GM19238 (cell line): Measurements from ENCODE around the gene FLII.

ENCODE experiments used
- DNase-seq: peaks from one replicate; pipeline ENCODE4 v3.0.0; 2011; ENCODE audit warnings: low spot score; ENCODE audit not compliant: insufficient read length

The FLII gene

DNA sequence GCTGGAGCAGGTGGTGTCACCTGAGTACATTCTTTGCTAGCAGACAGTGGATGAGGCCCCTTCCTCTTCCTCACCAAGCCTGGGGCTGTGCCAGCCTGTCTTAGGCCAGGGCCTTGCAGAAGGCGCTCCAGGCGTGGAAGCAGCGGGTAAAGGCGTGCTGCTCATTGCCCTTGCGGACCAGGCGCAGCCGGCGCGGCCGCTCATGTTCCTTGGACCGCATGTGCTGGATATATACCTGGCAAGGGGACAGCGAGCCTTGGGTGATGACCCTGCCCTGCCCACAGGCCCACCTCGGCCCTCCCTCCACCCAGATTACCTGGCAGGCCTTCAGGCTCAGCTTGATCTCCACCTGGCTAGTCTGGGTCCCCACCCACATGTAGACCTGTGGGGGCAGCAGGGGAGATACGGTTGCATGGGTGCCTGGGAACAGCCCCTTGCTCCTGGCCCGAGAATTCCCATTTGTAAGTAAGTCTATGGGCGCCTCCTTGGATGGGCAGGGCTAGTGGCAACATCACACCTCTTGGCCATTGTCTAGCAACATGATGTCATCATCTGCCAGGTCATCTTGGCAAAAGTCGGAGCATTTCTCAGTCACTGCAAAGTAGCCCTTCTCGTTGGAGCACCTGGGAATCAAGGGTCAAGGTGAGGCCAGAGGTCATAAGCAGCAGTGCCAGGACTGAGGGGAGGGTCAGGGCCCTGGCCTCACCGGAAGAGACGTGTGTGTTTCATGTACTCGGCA, 13.3 kb downstream of the FLII start:
- no peak for DNase-seq

DNA sequence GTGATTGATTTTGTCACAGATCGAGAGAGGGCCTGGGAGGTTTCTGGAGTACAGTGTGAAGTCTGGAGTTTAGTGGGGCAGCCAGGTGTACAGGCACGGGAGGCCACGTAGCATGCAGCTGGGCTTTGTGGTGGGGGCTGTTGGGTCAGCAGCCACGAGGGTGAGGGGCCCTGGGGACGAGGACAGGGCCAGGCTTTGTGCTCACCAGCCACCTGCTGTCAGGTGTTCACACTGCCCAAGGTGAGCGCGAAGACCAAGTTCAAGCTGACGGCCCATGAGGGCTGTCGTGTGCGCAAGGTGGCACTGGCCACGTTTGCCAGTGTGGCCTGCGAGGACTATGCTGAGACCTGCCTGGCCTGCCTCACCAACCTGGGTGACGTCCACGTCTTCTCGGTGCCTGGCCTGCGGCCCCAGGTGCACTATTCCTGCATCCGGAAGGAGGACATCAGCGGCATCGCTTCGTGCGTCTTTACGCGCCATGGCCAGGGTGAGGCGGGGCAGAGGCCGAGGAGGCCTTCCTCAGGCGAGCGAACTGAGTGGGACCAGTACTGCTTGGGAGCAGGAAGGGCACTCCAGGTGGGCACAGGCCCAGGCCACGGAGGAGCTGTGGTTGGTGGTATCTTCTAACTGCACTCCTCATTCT, 17.2 kb downstream of the FLII start:
- no peak for DNase-seq

DNA sequence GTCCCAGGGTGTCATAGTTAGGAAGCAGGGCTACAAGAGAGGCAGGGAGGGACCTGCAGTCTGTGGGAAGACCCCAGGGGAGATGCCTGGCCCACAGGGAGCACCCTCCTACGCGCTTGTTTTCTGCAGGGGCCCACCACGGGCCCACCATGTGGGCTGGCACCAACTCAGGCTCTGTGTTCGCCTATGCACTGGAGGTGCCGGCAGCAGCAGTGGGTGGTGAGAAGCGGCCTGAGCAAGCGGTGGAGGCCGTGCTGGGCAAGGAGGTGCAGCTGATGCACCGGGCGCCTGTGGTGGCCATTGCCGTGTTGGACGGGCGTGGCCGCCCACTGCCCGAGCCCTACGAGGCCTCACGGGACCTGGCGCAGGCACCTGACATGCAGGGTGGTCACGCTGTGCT, 18.1 kb downstream of the FLII start:
- no peak for DNase-seq

DNA sequence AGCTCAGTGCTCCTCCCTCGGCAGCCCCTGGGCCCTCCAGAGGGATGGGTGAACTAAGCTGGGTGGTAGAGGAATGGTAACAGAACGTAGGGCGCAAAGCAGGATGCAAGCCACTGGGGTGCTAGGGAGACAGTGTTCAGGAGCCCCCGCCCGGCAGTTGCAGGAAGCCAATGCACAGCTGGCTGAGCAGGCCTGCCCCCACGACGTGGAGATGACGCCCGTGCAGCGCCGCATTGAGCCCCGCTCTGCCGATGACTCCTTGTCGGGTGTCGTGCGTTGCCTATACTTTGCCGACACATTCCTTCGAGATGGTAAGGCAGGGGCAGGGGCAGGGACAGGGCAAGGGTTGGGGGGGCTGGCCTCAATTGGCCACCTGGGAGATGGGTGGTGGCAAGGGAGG, 20.2 kb downstream of the FLII start:
- DNase-seq: no peak

DNA sequence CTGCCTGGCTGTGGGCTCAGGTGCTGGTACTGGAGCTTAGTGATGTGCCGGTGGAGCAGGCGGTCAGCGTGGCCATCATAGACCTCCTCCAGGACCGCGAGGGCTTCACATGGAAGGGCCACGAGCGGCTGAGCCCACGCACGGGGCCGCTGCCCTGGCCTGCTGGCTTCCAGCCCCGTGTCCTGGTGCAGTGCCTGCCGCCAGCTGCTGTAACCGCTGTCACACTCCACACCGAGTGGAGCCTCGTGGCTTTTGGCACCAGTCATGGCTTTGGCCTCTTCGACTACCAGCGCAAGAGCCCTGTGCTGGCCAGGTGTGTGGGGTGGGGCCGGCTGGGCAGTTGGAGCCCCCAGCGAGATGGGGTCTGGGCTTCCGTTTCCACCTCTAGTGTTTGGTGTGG, 21.1 kb downstream of the FLII start:
- no peak for DNase-seq

DNA sequence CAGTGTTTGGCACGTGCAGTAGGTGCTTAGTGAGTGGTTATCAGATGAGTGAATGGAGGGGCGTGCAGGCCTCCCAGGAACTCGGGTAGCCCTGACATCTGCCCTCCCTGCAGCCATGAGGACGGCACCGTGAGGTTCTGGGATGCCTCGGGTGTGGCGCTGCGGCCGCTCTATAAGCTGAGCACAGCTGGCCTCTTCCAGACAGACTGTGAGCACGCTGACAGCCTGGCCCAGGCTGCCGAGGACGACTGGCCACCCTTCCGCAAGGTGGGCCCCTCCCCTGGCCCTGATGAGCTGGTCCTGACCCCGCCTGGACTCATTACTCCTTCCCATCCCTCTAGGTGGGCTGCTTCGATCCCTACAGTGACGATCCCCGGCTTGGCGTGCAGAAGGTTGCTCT, 22.0 kb downstream of the FLII start:
- no peak for DNase-seq

DNA sequence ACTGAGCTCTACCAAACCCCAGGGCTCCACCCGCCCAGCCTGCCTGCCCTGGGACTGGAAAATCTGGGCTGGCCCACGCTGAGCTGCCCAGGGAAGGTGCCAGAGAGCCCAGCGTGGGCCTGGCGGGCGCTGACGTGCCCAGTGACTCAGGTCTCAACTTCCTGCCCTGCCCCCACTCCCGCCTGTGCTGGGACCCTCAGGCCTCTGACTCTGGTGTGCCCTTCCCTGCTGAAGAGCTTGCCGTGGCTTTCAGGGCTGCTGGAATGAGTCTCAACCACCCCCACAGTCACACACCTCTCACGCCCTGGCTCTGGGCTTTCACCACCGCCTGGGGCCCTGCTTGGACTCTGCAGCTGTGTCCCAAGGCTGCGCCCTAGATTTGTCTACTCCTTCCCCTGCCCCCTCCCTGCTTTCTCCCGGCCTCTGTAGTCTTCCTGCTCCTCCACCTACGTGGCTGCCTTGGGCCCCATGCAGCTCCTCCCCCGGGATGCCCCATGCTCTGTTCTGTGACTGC, 22.7 kb downstream of the FLII start:
- no peak for DNase-seq

DNA sequence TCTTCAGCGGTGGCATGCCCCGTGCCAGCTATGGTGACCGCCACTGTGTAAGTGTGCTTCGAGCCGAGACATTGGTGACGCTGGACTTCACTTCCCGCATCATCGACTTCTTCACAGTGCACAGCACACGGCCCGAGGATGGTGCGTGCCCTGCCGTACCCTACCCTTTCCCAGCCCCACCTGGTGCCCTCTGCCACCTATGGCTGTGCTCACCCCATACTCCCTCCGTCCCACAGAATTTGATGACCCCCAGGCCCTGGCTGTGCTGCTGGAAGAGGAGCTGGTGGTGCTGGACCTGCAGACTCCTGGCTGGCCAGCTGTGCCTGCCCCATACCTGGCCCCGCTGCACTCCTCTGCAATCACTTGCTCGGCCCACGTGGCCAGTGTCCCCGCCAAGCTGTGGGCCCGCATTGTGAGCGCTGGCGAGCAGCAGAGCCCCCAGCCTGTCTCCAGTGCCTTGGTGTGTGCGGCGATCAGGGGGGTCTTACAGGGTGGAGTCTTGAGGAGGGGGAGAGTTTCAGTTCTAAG, 23.6 kb downstream of the FLII start:
- no peak for DNase-seq

DNA sequence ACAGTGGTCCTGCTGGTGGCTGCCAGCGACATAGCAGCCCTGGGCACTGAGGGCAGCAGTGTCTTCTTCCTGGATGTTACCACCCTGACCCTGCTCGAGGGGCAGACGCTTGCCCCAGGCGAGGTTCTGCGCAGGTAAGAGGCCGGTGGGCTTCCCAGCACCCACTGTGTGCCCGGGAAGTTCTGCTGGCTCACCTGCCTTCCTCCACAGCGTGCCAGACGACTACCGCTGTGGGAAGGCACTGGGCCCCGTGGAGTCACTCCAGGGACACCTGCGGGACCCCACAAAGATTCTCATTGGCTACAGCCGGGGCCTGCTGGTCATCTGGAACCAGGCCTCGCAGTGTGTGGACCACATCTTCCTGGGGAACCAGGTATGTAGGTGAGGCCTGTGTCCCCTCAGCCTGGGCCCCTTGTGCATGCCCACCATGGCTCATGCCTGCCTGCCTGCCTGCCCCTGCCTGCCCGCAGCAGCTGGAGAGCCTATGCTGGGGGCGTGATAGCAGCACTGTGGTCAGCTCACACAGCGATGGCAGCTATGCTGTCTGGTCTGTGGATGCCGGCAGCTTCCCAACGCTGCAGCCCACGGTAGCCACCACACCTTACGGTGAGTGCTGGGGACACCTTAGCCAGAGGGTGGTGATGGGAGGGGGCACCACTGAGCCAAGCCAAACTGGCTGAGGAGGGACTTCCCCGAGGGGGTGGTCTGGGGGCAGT, 24.6 kb downstream of the FLII start:
- DNase-seq: no peak

DNA sequence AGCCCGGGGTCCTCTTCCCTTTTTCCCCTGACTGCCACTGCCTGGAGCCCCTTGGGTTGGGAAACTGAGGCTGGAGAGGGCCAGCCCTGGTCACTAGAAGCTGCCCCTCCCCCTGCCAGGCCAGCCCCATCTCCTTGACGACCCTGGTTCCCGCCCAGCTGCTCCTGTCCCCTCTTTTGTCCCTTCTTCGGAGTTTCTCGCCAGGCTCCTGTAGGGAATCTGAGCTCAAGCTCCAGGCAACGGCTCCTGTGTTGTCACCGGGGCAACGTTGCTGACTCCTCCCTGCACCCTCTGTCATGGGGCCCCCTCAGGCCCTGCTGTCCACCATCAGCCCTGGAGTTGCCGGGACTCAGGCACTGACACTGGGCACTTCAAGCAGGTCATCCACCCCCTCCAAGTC, 27.4 kb downstream of the FLII start:
- no peak for DNase-seq

DNA sequence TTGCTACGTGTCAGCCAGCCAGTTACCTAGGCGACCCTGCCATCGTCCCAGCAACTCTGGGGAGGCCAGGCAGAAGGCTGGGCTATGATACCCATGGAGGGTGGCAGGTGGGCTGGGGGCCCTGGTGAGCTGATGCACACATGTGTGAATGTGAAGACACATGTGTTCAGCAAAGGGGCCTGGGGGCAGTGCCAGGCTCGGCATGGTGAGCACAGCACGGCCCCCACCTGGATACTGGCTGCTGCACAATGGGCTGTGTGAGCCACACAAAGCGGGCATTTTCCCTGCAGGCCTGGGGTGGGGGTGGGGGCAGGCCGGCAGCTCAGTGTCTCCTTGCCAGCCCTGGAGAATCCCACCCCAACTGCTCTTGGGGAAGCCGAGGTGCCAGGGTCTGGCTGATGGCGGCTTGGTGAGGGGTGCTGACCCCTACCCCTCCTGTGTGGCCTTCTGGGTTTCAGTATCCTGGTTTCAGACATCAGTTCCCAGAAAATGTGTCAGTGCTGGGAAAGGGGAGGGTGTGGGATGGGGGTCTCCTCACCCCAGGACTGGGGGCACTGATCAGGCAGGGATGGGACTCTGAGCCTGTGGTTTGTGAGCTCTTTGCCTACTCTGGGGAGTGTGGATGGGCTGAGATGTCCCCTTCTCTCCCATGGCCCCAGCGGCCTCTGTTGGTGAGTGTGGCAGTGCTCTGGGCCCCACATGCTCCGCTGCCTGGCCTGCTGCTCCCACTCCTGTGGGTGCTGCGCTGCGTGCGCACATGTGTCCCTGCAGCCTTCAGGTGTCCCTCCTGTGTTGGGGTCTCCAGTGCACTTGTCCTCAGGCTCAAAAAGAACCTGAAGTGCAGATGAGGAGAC, 28.0 kb downstream of the FLII start:
- DNase-seq: no peak

DNA sequence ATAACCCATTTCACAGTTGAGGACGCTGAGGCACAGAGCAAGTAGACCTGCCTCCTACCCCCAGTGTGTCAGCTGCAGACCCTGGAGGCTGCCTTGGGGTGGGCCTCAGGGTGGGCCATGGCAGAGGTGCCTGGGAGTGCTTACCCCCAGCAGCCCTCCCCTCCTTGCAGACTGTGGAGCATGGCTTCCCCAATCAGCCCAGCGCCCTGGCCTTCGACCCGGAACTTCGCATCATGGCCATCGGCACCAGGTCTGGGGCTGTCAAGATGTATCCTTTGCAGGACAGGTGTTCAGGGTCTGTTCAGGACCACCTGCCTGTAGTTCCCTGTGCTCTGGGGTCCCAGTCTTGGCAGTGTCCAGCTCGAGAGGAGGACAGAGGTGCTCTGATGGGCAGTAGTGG, 28.8 kb downstream of the FLII start:
- no peak for DNase-seq

DNA sequence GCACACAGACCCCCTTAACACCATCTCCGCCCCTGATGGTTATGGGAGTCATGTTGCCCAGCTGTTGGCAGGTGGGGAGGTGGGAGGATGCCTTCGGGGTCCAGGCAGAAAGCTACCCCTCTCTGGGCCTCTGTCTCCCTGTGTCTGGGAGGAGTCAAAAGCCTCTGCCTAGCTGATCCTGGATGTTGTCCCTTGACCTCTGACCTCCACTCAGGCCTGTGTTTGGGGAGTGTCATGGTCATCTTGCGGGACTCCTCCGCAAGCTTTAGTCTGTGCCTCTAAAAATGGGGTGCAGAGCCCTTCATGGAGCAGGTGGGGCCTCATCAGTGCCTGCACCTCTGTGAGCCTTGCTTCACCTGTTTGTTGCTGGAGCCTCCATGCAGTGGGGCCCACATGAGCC, 29.3 kb downstream of the FLII start:
- no peak for DNase-seq

DNA sequence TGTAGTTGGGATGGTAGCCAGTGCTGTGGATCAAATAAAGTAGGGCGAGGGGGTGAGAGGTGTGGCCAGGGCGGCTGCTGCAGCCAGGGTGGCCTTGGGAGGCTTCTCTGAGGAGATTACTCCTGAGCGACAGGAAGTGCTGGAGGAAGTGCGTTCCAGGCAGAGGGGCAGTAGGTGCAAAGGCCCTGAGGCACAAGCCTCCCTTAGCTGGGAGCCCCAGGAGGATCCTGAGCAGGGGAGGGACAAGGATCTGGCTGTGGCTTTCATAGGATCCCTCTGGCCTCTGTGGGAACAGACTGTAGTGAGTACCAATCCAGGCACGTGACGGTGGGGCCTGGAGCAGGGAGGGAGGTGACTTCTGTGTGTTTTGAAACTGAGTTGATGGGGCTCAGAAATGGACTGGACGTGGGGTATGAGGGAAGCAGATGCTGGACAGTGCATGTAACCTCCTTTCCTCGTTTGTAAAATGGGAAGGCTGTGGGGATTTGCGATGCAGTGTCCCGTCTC, 30.3 kb downstream of the FLII start:
- no peak for DNase-seq

DNA sequence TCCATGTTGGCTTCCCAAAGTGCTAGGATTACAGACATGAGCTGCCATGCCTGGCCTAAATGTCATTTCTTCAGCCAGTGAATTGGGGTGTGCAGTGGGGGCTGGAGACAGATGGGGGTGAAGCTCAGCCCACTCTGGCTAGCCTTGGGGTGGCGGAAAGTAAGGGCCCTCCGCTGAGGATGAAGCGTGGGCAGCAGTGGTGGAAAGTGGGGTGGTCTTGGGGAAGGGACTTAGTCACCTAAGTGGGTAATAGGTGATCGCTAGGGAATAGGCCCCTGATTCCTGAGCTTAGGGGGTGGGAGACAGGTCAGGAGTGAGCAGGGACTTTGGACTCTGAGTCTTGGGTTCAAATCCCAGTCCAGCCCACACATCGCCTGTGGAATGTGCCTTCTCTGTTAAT, 30.9 kb downstream of the FLII start:
- no peak for DNase-seq

DNA sequence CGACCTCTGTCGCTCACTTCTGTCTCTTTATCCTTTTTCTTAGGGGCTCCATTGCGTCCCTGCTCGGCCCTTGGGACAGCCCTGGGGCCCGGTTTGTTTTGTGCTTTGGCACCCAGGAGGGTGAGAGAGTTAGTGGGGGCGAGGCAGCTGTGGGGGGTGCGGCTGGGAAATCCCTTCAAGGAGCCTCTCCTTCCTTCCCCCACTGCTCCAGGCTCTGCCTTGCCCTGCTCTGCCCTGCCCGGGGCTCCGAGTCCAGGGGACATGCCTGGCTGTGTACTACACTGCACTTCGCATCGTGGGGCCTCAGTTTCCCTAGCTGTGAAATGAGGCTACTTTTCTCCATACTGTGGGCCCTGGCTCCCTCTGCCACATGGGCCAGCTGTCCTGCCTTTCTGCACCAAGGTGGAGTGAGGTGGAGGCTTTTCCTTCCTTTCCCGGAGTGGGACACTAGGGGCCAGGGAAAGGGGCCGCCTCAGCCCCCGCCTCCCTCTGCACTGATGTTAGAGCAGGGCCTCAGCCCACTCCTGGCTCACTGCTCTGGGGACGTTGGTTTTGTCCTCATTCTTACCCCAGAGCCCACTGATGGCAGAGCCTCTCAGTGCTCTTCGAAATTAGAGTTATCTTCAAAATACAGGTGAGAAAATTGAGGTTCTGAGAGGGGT, 32.1 kb downstream of the FLII start:
- DNase-seq: no peak

DNA sequence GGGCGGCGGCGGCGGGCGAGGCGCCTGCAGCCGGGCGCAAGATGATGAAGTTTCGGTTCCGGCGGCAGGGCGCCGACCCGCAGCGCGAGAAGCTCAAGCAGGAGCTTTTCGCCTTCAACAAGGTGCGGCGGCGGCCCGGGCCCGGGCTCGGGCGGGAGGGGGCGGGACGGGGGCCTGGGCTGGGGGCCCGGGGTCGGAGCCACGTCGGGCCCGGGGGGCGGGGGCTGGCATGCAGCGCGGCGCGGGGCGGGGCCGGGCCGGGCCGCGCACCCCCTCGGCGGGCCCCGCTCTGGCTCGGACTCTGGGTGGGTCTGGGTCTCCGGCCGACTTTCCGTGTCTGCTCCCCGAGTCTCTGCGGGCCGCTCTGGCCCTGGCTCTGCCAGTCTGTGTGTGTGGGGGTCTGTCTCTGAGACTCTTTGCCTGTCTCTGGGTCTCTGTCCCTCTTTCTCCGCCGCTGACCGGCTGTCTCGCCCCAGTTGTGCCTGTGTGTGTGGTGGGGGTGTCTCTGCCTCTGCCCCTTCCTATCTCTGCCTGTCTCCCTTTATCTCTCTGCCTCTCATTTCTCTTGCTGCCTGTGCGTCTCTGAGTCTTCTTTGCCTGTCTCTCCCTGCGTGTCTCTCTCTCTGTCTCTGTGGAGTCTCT, 32.8 kb downstream of the FLII start:
- peak; percentile 38 for DNase-seq

DNA sequence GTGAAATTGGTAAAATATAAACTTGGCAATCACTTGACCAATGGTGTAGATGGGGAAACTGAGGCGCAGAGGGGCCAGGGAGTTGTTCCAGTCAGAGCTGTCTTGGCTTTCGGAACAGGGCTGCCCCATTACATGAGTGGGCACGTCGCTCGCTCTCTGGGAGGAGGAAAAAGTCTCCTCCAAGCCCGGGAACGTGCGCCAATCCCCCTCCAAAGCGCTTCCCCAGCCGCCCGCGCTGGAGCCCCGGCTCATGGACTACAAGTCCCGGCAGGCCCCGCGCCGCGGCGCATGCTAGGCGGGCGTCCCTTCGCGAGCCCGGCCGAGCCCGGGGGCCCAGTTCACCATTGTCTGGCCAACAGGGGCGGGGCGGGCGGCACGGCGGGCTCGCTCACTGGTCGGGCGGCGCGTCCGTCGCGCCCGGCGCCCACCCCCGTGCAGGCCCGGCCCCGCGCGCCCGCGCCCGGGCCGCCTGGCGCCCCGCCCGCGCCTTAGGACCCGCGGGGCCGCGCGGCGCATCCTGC, 33.4 kb downstream of the FLII start, which contains the start of gene LLGL1:
Gene LLGL1, plus strand, starts transcription at position 515 of the 521 bp plus-strand sequence. CDS start 48 bp downstream, outside the sequence.
- peak; percentile 100 for DNase-seq

DNA sequence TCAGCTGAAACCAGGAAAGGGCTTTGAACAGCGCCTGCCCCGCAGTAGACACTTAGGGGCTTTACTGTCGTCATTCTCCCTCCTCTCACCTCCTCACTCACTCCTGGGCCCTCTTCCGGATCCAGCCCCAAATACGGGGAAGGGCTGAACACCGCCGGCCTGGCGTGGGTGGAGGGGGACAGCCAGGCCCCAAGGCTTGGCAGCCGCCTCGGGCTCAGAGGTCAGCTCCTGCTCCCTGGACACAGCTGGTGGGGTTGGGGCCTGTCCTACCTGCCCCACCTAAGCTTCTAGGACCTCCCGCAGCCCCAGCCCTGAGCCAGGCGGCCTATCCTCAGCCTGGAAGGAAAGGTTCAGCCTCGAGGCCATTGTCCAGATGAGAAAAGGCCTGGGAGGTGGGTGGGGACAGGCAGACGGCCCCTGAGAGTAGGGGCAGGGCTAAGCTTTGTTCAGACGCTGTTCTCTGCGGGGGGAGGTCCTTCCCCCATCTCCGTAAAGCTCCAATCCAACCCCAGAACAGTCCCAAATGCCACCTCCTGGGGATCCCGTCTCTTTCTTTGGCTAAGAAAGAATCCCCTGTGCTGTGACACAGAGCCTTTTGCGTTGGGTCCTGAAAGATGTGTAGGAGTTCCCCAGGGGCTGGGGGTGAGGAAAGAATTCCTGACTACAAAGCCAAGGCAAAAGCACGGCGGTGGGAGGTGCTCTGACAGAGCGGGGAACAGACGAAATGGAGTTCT, 34.0 kb downstream of the FLII start:
- no peak for DNase-seq
